B cell (primary cell): ENCODE results near the gene HOXA2.

Experiments used
- EZH2 ChIP-seq: IDR thresholded peaks from 2 replicates; pipeline ENCODE4 v1.6.1; 2012; ENCODE audit warnings: borderline replicate concordance, low read depth, mild to moderate bottlenecking, moderate library complexity, low read length; ENCODE audit not compliant: insufficient read depth, poor library complexity, severe bottlenecking
- TF ChIP-seq, protein P1 (sequence below): fragments of 200-600 bp; IDR thresholded peaks from one replicate; pipeline ENCODE4 v1.8.0; 2022; ENCODE audit warnings: antibody characterized with exemption, mild to moderate bottlenecking

- TF ChIP-seq, protein P1, sequence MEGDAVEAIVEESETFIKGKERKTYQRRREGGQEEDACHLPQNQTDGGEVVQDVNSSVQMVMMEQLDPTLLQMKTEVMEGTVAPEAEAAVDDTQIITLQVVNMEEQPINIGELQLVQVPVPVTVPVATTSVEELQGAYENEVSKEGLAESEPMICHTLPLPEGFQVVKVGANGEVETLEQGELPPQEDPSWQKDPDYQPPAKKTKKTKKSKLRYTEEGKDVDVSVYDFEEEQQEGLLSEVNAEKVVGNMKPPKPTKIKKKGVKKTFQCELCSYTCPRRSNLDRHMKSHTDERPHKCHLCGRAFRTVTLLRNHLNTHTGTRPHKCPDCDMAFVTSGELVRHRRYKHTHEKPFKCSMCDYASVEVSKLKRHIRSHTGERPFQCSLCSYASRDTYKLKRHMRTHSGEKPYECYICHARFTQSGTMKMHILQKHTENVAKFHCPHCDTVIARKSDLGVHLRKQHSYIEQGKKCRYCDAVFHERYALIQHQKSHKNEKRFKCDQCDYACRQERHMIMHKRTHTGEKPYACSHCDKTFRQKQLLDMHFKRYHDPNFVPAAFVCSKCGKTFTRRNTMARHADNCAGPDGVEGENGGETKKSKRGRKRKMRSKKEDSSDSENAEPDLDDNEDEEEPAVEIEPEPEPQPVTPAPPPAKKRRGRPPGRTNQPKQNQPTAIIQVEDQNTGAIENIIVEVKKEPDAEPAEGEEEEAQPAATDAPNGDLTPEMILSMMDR = peak; percentile 24
- TF ChIP-seq EZH2 = no peak
These were observed 41.7 kb upstream of the HOXA2 start for GRCh38 chr7:27143950-27144780.
